ENCODE results near the gene SERPINA12. TPM values are rescaled to one million over a fixed set of nuclear protein-coding genes. Genes with fewer than 3 reads are reported as not detected.

Gene SERPINA12, protein sequence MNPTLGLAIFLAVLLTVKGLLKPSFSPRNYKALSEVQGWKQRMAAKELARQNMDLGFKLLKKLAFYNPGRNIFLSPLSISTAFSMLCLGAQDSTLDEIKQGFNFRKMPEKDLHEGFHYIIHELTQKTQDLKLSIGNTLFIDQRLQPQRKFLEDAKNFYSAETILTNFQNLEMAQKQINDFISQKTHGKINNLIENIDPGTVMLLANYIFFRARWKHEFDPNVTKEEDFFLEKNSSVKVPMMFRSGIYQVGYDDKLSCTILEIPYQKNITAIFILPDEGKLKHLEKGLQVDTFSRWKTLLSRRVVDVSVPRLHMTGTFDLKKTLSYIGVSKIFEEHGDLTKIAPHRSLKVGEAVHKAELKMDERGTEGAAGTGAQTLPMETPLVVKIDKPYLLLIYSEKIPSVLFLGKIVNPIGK
- total RNA-seq (2022; extraction: Qiagen RNA extraction; ENCODE audit: low read depth) = not detected in 5 replicates

DNA sequence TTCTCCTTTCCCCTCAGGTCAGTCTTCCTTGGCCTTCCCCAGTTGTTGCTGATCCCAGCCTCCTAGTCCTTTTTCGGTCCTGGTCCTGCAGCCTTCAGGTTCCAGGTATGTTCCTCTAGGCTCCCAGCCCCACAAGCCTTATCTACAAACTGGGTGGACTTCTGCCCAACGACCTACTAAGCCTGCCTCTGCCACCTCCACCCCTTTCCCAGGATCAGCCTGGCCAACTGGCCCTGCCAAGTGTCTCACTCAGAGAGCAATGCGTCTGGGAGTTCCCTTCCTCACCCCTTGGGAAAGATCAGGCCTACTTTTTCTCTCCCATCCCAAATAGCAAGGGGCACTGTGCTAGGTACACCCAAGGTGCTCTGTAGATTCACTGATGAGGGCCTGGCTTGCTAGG lies at the start of gene SERPINA12:
TSS of gene SERPINA12 (minus strand) at position 114 of the 400 bp plus-strand sequence. CDS start 11,072 bp downstream, outside the sequence.

DNA sequence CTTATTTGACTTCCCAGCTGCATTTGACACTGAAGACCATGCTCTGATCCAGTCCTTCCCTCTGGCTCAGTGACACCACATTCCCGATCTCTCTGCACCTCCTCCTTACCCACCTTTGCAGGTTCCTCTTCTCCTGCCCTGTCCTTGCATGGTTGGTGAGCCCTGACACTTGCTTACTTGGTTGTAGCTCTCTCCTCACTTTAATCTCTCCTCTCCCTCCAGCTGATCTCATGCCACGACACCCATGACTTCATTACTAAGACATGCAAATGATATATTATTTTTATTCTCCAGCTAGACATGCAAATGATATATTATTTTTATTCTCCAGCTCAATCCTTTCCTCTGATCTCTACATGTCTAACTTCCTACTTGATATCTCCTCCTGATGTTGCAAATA lies 33.2 kb downstream of the SERPINA12 start, which contains the start of gene SERPINA9:
TSS of gene SERPINA9 (minus strand) at position 175 of the 400 bp plus-strand sequence. CDS start 6,357 bp downstream, outside the sequence.

Other genes starting within 250 kb of the SERPINA12 start
- not detected in 5 replicates for gene SERPINA10, start 216.2 kb downstream of the SERPINA12 start, total RNA-seq (2022; extraction: Qiagen RNA extraction; ENCODE audit: low read depth)
- 0.80 to 1.0 TPM (median 0.93 TPM) in 5 replicates for gene SERPINA6, start 186.1 kb downstream of the SERPINA12 start, total RNA-seq (2022; extraction: Qiagen RNA extraction; ENCODE audit: low read depth)
- gene SERPINA2, start 142.8 kb downstream of the SERPINA12 start, total RNA-seq (2022; extraction: Qiagen RNA extraction; ENCODE audit: low read depth) = not detected in 5 replicates
- 0.72 to 1.2 TPM (median 0.83 TPM) in 5 replicates for gene SERPINA1, start 120.9 kb downstream of the SERPINA12 start, total RNA-seq (2022; extraction: Qiagen RNA extraction; ENCODE audit: low read depth)
- not detected in 5 replicates for gene SERPINA11, start 56.7 kb downstream of the SERPINA12 start, total RNA-seq (2022; extraction: Qiagen RNA extraction; ENCODE audit: low read depth)
- gene SERPINA9, start 33.3 kb downstream of the SERPINA12 start, total RNA-seq (2022; extraction: Qiagen RNA extraction; ENCODE audit: low read depth) = not detected in 5 replicates
- not detected in 5 replicates for gene SERPINA4, start 52.0 kb upstream of the SERPINA12 start, total RNA-seq (2022; extraction: Qiagen RNA extraction; ENCODE audit: low read depth)
- gene SERPINA5, start 72.0 kb upstream of the SERPINA12 start, total RNA-seq (2022; extraction: Qiagen RNA extraction; ENCODE audit: low read depth) = 0.12 to 0.21 TPM in 2 of 5 replicates, not detected in the others
- 10.4 to 12.3 TPM (median 11.0 TPM) in 5 replicates for gene SERPINA3, start 102.9 kb upstream of the SERPINA12 start, total RNA-seq (2022; extraction: Qiagen RNA extraction; ENCODE audit: low read depth)